HEK293 (cell line): Measurements from ENCODE around the gene FTH1.

Source experiments
- CTCF ChIP-seq: fragments of 450-650 bp; formaldehyde crosslinking; IDR thresholded peaks from 2 replicates; pipeline ENCODE4 v1.5.1; 2016; ENCODE audit warnings: missing biosample characterization, missing genetic modification characterization
- PATZ1 ChIP-seq: fragments of 450-650 bp; formaldehyde crosslinking; IDR thresholded peaks from 2 replicates; pipeline ENCODE4 v1.5.1; 2016; ENCODE audit warnings: missing biosample characterization, missing genetic modification characterization
- TCF7L2 ChIP-seq: IDR thresholded peaks from 2 replicates; pipeline ENCODE4 v1.6.1; 2011; ENCODE audit warnings: low read depth, mild to moderate bottlenecking, inconsistent platforms, low read length, moderate library complexity, borderline replicate concordance
- ZBTB10 ChIP-seq: fragments of 450-650 bp; formaldehyde crosslinking; IDR thresholded peaks from 2 replicates; pipeline ENCODE4 v1.5.1; 2016; ENCODE audit warnings: missing biosample characterization, missing genetic modification characterization
- ZNF16 ChIP-seq: fragments of 450-650 bp; formaldehyde crosslinking; IDR thresholded peaks from 2 replicates; pipeline ENCODE4 v1.5.1; 2016; ENCODE audit warnings: low read depth, missing biosample characterization, missing genetic modification characterization
- ZNF24 ChIP-seq: fragments of 450-650 bp; formaldehyde crosslinking; IDR thresholded peaks from 2 replicates; pipeline ENCODE4 v1.5.1; 2016; ENCODE audit warnings: missing biosample characterization, missing genetic modification characterization
- ZNF449 ChIP-seq: fragments of 450-650 bp; formaldehyde crosslinking; IDR thresholded peaks from 2 replicates; pipeline ENCODE4 v1.5.1; 2017; ENCODE audit warnings: missing biosample characterization, mild to moderate bottlenecking, missing genetic modification characterization, moderate library complexity
- ZNF571 ChIP-seq: fragments of 450-650 bp; formaldehyde crosslinking; IDR thresholded peaks from 2 replicates; pipeline ENCODE4 v1.5.0; 2017; ENCODE audit warnings: missing biosample characterization, missing genetic modification characterization
- ZNF621 ChIP-seq: fragments of 450-650 bp; formaldehyde crosslinking; IDR thresholded peaks from 2 replicates; pipeline ENCODE4 v1.5.1; 2017; ENCODE audit warnings: missing biosample characterization, missing genetic modification characterization
- ZNF830 ChIP-seq: fragments of 450-650 bp; IDR thresholded peaks from 2 replicates; pipeline ENCODE4 v1.5.0; 2018; ENCODE audit warnings: missing biosample characterization, missing genetic modification characterization, low read depth, mild to moderate bottlenecking, moderate library complexity

- TF ChIP-seq ZNF621 (tag by site-specific recombination) (no peak), CTCF (no peak), TCF7L2 (no peak), PATZ1 (tag by site-specific recombination) (no peak), ZNF830 (tag by site-specific recombination) (no peak), ZNF571 (tag by site-specific recombination) (no peak), ZNF24 (tag by site-specific recombination) (no peak), ZNF449 (tag by site-specific recombination) (no peak), ZNF16 (no peak), ZBTB10 (tag by site-specific recombination) (no peak)
Observed at GRCh38 chr11:61954851-61955421, 12.5 kb downstream of the FTH1 start.
